Measurements from ENCODE around the gene ZNF253.
"Not testable (repeated sequence)": the region's sequence is repeated elsewhere in the genome, so short reads cannot be mapped to it uniquely, and the experiment has no call there.

Gene ZNF253

GRCh38 chr19:19900139-19900728 is 34.6 kb downstream of the ZNF253 start:
- peak; percentile 25 for DNase-seq

GRCh38 chr19:19900729-19901444 is 35.2 kb downstream of the ZNF253 start, which contains the start of gene ZNF93:
Gene ZNF93 (plus strand): TSS chr19:19900946. CDS start chr19:19901089, 143 bp downstream.
- peak; percentile 98 for DNase-seq

- not testable (repeated sequence) for DNase-seq
These were observed 41.9 kb downstream of the ZNF253 start for GRCh38 chr19:19907551-19907950.

GRCh38 chr19:19909654-19910053 is 44.0 kb downstream of the ZNF253 start:
- DNase-seq, result no peak

GRCh38 chr19:19911150-19911549 is 45.5 kb downstream of the ZNF253 start:
- DNase-seq, result no peak

GRCh38 chr19:19914596-19914995 is 48.9 kb downstream of the ZNF253 start:
- DNase-seq, result no peak

GRCh38 chr19:19930417-19930816 is 64.7 kb downstream of the ZNF253 start:
- not testable (repeated sequence) for DNase-seq

- not testable (repeated sequence) for DNase-seq
These were observed 68.0 kb downstream of the ZNF253 start for GRCh38 chr19:19933432-19934314.

GRCh38 chr19:19937403-19937802 is 71.7 kb downstream of the ZNF253 start:
- DNase-seq, result no peak

- no peak for DNase-seq
These were observed 72.8 kb downstream of the ZNF253 start for GRCh38 chr19:19938449-19938848.

- DNase-seq, result no peak
These were observed 78.3 kb downstream of the ZNF253 start for GRCh38 chr19:19943848-19944582.
